OCI-LY7 (cell line): ENCODE data around the gene PLA2G3.
"Not testable (repeated sequence)": the region's sequence is repeated elsewhere in the genome, so short reads cannot be mapped to it uniquely, and the experiment has no call there.

Experiments
- EZH2phosphoT487 ChIP-seq: fragments of 200-600 bp; sonication (generic); IDR thresholded peaks from 2 replicates; pipeline ENCODE4 v1.6.1; 2018; ENCODE audit warnings: low read depth, borderline replicate concordance, mild to moderate bottlenecking, mixed run types, antibody characterized with exemption, low read length, moderate library complexity, mixed read lengths
- TF ChIP-seq, protein P1 (sequence below): fragments of 200-600 bp; sonication (generic); conservative IDR thresholded peaks from 2 replicates; pipeline ENCODE4 v1.5.1; 2014; ENCODE audit warnings: mild to moderate bottlenecking, antibody characterized with exemption, low read length, moderate library complexity, mixed read lengths

DNA sequence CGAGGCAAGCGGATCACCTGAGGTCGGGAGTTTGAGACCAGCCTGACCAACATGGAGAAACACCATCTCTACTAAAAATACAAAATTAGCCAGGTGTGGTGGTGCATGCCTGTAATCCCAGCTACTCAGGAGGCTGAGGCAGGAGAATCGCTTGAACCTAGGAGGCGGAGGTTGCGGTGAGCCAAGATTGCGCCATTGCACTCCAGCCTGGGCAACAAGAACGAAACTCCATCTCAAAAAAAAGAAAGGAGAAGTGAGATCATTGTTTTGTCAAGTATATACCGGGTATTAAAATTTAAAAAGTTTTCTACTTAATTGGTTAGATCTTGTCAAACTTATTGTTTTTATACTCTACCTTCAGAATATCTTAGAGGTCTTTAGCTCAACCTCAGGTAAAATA lies 31.4 kb upstream of the PLA2G3 start:
- TF ChIP-seq, protein P1, sequence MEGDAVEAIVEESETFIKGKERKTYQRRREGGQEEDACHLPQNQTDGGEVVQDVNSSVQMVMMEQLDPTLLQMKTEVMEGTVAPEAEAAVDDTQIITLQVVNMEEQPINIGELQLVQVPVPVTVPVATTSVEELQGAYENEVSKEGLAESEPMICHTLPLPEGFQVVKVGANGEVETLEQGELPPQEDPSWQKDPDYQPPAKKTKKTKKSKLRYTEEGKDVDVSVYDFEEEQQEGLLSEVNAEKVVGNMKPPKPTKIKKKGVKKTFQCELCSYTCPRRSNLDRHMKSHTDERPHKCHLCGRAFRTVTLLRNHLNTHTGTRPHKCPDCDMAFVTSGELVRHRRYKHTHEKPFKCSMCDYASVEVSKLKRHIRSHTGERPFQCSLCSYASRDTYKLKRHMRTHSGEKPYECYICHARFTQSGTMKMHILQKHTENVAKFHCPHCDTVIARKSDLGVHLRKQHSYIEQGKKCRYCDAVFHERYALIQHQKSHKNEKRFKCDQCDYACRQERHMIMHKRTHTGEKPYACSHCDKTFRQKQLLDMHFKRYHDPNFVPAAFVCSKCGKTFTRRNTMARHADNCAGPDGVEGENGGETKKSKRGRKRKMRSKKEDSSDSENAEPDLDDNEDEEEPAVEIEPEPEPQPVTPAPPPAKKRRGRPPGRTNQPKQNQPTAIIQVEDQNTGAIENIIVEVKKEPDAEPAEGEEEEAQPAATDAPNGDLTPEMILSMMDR = not testable (repeated sequence)
- not testable (repeated sequence) for TF ChIP-seq EZH2phosphoT487
